Activated CD4-positive, CD25-positive, alpha-beta regulatory T cell treated with anti-CD3 and anti-CD28 coated beads, Interleukin-2, amount 50 U/mL, for 72 hours (primary cell): ENCODE data around the gene EXOC4.

Experiments
- DNase-seq: peaks from one replicate; pipeline ENCODE4 v3.0.0; 2021

Gene EXOC4

DNA sequence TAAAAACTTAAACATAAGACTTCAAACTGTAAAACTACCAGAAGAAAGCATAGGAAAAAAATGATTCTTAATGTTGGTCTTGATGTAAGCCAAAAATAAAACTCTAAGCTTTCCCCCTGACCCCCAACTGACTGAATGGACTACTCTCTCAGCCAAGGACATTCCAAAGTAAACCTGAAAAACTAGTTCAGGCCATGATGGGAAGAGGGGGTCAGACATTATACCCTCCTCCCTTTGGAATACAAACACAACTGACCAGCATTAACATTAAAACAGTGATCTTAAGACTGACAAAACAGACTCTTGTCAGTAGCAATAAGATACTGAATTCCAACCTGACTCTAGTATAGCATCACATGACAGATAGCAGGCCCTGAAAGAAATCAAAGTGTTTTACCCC, 860.8 kb downstream of the EXOC4 start:
- DNase-seq: no peak

- no peak for DNase-seq
Measured at GRCh38 chr7:134114992-134115391, 862.1 kb downstream of the EXOC4 start.
